Measurements from ENCODE around the gene TCEANC. TPM values are rescaled to one million over a fixed set of nuclear protein-coding genes. Genes with fewer than 3 reads are reported as not detected.
A peak's percentile ranks its signal among the peaks of the same experiment; 100 is the strongest.
"Not testable (repeated sequence)": the region's sequence is repeated elsewhere in the genome, so short reads cannot be mapped to it uniquely, and the experiment has no call there.

The TCEANC gene
- total RNA-seq, 1 donor from 2014 or later, result 4.5 TPM

DNA sequence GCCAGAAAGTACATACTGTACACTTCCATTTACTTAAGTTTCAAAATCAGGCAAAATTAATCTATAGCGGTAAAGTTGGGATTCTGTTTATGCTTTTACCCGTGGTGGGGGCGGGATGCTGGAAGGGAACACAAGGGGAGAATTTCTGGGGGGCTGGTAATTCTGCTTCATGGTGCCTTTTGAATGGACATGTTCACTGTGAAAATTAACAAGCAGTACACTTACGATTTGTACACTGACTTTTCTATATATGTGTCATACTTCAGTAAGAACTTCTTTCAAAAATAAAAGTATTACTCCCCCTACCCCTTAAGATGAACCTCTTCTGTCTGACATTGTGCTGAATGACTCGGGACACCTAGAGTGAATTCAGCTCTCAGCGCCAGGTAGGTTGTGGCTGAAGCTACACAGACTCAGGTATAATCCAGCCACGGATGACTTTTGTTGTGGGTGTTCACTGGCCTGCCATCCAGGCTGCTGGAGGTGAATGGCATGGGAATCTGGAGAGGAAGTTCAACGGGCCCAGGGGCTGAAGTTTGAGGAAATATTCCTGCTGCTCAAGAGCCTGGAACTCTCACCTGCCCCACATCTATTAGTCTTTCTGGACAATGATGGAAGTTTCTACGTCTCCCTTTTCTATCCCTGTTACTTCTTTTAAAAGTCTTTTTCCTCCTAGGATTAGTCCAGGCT is 7.3 kb upstream of the TCEANC start:
- H3K27ac ChIP-seq, result no peak overlapping the region
- H3K4me3 ChIP-seq, result no peak overlapping the region
- H3K36me3 ChIP-seq, result no peaks in the 10 kb centered on the region
- H3K27me3 ChIP-seq, result no peaks in the 10 kb centered on the region
- no peak for DNase-seq (ENCODE audit: low spot score in 2 of 2)
- intact Hi-C loops (cut with DNase I), result loop anchor here (1.0 to 10.0 kb wide), 5 partner anchors 139 to 831 kb away; no protein-coding TSS in a partner anchor
- TF ChIP-seq CTCF (IDR thresholded peaks at IDR 0.05), result no peak
- H3K4me1 ChIP-seq, result no peaks in the 10 kb centered on the region
- H3K9me3 ChIP-seq, result no peaks in the 10 kb centered on the region

GRCh38 chrX:13646154-13646549 is 6.8 kb upstream of the TCEANC start:
- Histone ChIP-seq H3K27me3 (no peaks in the 10 kb centered on the region), H3K4me1 (no peaks in the 10 kb centered on the region), H3K9me3 (no peaks in the 10 kb centered on the region), H3K4me3 (no peak overlapping the region), H3K27ac (no peak overlapping the region), H3K36me3 (no peaks in the 10 kb centered on the region)
- intact Hi-C loops (cut with DNase I), result loop anchor here (1.0 to 10.0 kb wide), 5 partner anchors 140 to 831 kb away; no protein-coding TSS in a partner anchor
- peak in 1 of 2 donors; percentile 81 for DNase-seq (ENCODE audit: low spot score in 2 of 2)
- peak; percentile 42 to 74 (median 72) for TF ChIP-seq CTCF (IDR thresholded peaks at IDR 0.05)

DNA sequence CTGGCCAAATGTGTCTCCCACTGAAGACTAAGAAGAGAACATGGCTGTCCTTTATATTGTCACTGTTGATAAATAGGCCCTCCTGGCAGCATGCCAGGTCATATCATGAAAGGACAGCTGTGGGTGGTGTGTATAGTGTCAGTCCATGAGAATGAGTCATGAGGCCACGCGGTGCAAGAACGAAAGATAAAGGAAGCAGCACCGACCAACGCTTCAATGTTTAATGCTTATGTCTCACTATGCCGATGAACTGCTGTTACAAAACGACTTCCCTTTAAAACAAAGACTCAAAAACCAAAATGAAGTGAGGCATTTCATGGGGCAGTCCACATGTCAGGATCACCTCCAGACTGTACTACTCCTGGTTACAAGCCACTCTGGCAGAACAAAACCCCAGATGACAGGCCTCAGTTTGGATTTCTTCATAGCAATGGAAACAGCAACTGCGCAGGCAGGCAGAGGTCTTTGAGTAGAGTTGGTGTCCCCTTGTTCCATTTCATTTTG is 5.2 kb upstream of the TCEANC start:
- intact Hi-C loops (cut with DNase I), result loop anchor here (5.0 to 10.0 kb wide), 4 partner anchors 245 to 833 kb away; no protein-coding TSS in a partner anchor
- Histone ChIP-seq H3K27me3 (no peaks in the 10 kb centered on the region), H3K4me1 (no peaks in the 10 kb centered on the region), H3K27ac (no peak overlapping the region), H3K9me3 (no peaks in the 10 kb centered on the region), H3K36me3 (no peaks in the 10 kb centered on the region), H3K4me3 (no peak overlapping the region)
- TF ChIP-seq CTCF (IDR thresholded peaks at IDR 0.05), result no peak
- peak in 1 of 2 donors; percentile 79 for DNase-seq (ENCODE audit: low spot score in 2 of 2)

DNA sequence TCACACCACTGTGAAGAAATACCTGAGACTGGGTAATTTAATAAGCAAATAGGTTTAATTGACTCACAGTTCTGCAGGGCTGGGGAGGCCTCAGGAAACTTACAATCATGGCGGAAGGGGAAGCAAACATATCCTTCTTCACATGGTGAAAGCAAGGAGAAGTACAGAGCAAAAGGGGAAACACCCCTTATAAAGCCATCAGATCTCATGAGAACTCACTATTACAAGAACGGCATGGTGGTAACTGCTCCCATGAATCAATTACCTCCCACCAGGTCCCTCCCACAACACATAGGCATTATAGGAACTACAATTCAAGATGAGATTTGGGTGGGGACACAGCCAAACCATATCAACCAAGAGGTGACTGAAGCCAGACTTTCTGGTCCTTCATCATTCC is 4.6 kb upstream of the TCEANC start:
- H3K4me3 ChIP-seq; DNase-seq (ENCODE audit: low spot score in 2 of 2); H3K4me1 ChIP-seq; H3K27me3 ChIP-seq; H3K9me3 ChIP-seq; H3K36me3 ChIP-seq; H3K27ac ChIP-seq: not testable (repeated sequence)
- intact Hi-C loops (cut with DNase I), result loop anchor here (5.0 to 10.0 kb wide), 4 partner anchors 244 to 834 kb away; no protein-coding TSS in a partner anchor

GRCh38 chrX:13649838-13650237 is 3.1 kb upstream of the TCEANC start:
- no peaks in the 10 kb centered on the region for H3K4me1 ChIP-seq
- H3K9me3 ChIP-seq, result no peaks in the 10 kb centered on the region
- no peaks in the 10 kb centered on the region for H3K36me3 ChIP-seq
- no peak for TF ChIP-seq CTCF (IDR thresholded peaks at IDR 0.05)
- no peak overlapping the region for H3K4me3 ChIP-seq
- peak overlapping the region; percentile 26 to 64 for H3K27ac ChIP-seq
- no peak for DNase-seq (ENCODE audit: low spot score in 2 of 2)
- intact Hi-C loops (cut with DNase I), result loop anchor here (5.0 to 10.0 kb wide), 5 partner anchors 128 to 835 kb away; no protein-coding TSS in a partner anchor
- H3K27me3 ChIP-seq, result no peaks in the 10 kb centered on the region

DNA sequence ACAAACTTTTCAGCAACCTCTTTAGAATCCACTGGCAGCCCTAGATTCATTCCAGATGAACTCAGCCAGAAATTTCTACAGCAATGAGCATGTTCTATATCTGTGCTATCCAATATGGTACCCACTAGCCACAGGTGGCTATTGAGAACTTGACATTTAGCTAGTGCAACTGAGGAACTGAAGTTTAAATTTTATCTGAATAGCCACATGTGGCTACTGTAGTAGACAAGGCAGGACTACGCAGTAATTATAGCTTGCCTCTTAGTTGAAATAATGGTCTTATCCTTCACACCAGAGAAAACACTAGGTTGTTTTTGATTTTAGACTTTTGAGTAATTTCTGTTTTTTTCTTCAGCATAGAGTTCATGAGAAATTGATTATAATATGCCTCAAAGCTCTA is 2.6 kb upstream of the TCEANC start:
- intact Hi-C loops (cut with DNase I), result loop anchor here (5.0 kb wide), 1 partner anchor 128 kb away; no protein-coding TSS in a partner anchor
- H3K9me3 ChIP-seq, result no peaks in the 10 kb centered on the region
- no peak for TF ChIP-seq CTCF (IDR thresholded peaks at IDR 0.05)
- H3K36me3 ChIP-seq, result no peaks in the 10 kb centered on the region
- no peak overlapping the region for H3K4me3 ChIP-seq
- DNase-seq (ENCODE audit: low spot score in 2 of 2), result no peak
- H3K4me1 ChIP-seq, result no peaks in the 10 kb centered on the region
- peak overlapping the region; percentile 26 to 64 for H3K27ac ChIP-seq
- H3K27me3 ChIP-seq, result no peaks in the 10 kb centered on the region
